NK-92 treated with Interleukin-12 subunit alpha and Interleukin-12 subunit beta, amount 100 ng/mL, for 24 hours (cell line): ENCODE measurements around the gene GRPEL2.

Source experiments
- DNase-seq: peaks from one replicate; lab custom pipeline; 2025; lab: John Stamatoyannopoulos, UW

The GRPEL2 gene

DNA sequence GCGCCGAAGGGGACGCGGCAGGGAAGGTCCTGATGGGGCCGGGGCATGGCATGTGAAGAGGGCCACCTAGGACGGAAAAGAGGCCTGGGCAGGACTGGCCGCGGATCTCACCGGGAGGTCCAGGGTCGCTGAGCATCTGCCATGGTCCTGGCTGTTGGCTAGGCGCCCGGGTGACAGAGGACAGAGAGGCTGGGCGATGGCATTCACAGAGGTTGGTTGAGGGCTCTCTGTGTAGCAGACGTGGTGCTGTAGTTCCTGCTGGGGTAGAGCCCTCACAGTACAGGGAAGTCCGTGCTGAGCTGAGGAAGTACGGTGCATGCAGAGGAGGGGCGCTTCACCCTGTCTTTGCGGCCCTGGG is 13.0 kb downstream of the GRPEL2 start:
- DNase-seq = peak; percentile 49

- DNase-seq = no peak
Measured at GRCh38 chr5:149358868-149359495, 13.7 kb downstream of the GRPEL2 start.

DNA sequence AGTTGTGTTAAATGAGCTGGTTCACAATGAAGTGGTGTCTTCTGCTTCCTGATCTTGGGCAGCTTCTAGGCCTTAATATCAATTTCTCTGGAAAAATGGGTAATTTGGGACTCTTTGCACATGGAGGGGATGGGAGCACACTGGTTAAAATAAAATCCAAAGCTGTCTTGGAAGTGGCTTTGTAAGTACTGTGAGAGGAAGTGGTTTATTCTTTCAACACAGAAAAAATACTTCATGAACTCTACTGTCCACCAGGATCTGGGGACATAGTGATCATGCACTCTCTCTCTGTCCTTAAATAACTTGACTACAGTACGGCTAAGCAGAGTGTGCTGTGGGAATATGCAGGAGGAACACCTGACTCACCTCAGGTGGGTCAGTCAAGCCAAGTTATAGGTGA is 15.0 kb downstream of the GRPEL2 start:
- no peak for DNase-seq

GRCh38 chr5:149362541-149362940 is 17.2 kb downstream of the GRPEL2 start:
- no peak for DNase-seq

DNA sequence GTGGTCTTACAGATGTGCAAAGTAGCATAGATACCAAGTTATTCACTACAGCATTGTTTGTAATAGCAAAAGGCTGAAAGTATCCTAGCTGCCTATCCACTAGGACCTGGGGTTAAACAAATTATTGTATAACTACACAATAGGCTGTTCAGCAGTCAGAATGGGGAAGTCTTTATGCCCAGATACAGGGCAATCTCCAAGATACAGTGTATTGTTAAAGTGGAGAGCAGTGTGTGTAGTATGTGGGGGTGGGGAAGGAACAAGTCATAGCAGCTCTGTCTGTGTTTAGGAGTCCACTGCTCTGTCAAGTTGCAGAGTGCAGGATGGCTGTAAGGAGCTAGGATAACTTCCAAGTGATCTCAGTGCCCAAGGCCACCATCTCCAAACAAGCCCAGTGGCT is 18.1 kb downstream of the GRPEL2 start:
- no peak for DNase-seq

DNA sequence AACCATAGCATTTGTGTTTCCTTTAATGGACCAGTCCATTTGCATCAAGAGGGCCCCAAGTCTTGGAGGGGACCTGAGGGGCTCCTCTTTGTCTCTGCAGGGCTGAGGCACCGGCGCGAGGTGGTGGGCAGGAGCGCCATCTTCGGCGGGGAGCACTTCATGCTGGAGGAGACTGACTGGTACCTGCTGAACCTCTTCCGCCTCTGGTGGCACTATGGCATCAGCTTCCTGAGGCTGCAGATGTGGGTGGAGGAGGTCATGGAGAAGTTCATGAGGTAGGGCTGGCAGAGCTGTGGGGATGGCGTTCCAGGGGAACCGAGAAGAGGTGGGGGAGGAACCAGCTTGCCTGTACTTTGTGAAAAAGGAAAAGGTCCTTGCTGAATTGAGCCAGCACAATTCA is 18.6 kb downstream of the GRPEL2 start:
- no peak for DNase-seq

DNA sequence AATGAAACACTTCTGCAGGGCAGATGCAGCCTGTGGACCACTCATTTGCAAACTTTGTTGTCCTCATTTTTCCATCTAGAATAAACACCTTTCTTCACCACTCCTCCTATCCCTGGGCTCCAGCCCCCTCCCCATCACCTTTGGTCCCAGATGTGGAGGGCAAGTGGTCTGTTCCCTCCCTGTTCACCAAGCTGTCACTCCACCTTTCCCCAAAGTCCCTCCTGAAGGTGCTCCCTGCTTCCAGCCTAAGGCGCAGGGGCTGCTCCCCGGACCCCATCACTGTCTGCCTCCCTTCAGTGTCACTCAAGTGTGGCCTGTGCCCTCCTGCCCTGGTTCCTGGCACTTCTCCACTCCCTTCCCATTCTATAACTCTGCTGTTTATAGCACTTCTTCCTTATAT is 19.4 kb downstream of the GRPEL2 start:
- no peak for DNase-seq

DNA sequence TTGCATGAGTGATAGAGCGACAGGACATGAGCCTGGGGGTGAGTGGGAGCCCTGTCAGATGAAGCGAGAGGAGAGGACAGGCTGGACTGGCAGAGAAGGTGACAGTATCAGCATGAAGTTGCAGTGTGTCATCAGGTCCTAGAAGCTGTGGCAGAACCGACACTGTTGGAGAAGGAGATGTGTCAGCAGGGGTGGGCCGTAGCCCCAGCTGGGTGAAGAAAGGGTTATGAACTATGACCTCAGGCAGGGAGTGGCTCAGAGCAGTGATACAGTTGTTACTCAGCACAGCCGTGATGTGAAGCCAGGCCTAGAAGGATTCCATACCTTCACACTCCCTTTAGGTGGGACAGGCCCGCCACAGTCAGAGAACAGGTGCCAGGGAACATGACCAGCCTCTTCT is 20.1 kb downstream of the GRPEL2 start:
- DNase-seq = no peak

GRCh38 chr5:149366169-149366729 is 20.9 kb downstream of the GRPEL2 start:
- no peak for DNase-seq

DNA sequence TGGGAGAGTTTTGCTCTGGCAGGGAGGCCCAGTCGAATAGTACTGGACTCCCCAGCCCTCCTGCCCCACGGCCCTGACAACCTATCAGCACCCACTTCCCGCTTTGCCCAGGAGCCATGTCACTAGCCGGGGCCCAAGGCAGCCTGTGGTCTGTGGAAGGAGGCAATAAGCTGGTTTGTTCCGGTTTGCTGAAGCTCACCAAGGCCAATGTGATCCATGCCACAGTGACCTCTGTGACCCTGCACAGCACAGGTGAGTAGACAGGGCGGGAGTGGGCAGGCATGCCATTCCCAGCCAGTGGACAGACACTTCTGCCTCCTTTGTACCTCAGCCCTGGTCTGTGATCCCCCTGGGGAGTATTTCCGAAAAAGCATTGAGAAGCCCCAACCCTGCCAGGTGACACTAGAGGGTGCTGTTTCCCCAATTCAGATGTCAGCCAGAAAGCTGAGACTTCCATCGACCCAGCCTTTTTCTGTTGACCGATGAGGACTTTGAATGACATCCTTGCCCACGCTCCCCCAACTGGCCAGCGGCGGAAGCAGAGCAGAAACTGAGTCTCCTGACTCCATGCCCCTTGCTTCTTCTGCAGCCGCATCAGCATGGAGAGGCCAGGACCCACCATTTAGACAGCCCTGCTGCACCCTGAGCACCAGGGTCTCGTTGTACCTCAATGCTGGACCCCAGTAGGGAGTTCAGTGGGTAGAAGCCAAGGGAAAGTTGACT is 22.1 kb downstream of the GRPEL2 start:
- peak; percentile 15 for DNase-seq

GRCh38 chr5:149367972-149368645 is 22.8 kb downstream of the GRPEL2 start:
- DNase-seq = no peak

DNA sequence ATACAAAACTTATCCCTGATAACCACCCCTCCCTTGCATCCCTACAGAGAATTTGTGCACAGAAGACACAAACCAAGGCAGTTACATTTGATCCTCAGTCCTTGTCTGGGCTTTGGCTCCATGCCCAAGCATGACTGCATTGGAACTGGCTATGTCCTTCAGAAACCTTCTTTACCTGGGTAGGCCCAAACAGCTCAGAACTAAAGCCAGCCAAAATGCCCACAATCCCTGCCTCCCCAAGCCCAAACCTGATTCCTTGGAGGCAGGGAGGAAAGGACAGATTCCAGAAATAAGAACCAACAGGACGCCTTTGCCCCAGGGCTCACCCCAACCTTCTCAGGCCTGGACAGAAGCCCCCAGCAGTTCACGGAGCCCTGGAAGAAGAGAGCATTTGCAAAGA is 25.6 kb downstream of the GRPEL2 start:
- DNase-seq = no peak

DNA sequence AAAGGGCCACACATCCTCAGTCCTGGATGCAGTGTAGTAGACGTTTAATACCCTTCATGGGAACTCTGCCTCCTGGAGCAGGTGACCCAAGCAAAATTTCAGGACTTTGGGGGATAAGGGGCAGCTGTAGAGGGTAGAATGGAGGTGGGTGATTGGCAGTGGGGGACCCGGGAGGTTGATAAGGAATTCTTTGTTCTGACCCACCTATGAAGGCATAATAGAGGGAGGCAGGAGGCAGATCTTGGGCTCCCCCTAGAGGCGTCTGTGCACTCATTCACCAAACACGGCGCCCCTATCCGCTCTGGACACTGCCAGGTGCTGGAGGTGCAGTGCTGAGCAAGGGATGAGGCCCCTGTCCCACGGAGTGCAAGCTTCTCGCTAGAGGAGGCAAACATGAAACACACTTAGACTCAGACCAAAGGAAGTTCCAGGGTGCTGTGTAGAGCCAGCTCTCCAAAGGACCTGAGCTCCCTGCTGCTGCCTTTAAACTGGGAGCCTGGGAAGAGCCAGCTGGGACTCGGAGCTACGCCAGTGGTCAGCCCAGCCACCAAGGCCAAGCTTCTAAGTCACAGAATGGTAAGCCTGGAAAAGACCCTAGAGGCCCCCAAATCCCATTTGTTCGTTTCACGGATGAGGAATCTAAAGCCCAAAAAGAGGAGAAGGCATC is 26.1 kb downstream of the GRPEL2 start:
- DNase-seq = peak; percentile 29

GRCh38 chr5:149372076-149372795 is 26.9 kb downstream of the GRPEL2 start:
- no peak for DNase-seq

DNA sequence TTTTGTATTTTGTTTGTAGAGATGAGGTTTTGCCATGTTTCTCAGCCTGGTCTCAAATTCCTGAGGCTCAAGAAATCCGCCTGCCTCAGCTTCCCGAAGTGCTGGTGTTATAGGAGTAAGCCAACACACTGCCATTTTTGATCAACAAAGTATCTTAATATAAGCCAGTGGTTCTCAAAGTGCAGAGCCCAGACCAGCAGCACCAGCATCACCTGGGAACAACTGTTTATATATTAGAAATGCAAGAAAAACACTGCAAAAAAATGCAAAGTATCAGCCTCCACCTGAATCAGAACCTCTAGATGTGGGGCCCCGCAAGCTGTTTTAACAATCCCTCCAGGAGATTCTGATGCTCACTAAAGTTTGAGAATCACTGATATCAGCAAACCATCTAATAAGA is 27.6 kb downstream of the GRPEL2 start:
- no peak for DNase-seq

DNA sequence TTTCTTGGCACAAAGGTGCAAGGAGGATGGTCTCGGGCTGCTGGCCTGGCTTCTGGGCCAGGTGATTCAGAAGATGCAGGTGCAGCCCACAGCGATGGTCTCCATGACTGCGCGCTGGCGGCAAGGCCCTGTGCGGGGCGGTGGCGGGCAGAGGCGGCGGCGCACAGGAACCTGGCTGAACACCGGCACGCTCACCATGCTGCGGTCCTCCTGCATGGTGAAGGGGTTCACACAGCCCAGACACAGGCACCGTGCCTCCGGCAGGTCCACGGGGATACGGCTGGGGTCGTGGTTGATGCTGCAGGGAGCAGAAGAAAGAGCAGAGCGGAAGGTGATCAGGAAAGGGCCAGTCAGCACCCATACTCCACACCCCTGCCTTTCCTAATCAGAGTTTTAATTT is 29.0 kb downstream of the GRPEL2 start:
- DNase-seq = no peak

DNA sequence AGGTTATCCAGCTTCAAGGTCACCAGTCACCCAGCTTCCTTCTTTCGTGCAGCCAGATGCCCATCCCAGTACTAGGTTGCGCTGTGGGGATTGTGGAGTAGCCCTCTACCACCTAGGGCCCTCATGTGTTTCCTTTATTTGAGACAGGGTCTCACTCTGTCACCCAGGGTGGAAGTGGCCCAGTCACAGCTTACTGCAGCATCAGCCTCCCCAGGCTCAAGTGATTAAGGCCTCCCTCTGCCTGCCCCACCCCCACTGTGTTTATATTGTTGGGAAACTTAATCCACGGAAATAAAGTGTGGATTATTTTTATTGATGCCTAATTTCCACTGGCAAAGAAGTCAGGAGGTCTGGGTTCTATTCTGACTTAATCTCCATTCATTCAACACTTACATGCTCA is 29.5 kb downstream of the GRPEL2 start:
- DNase-seq = no peak

- DNase-seq = no peak
Measured at GRCh38 chr5:149375434-149375833, 30.1 kb downstream of the GRPEL2 start.

- no peak for DNase-seq
Measured at GRCh38 chr5:149376104-149376503, 30.8 kb downstream of the GRPEL2 start.

GRCh38 chr5:149376711-149377447 is 31.6 kb downstream of the GRPEL2 start:
- no peak for DNase-seq

- no peak for DNase-seq
Measured at GRCh38 chr5:149378241-149378820, 33.0 kb downstream of the GRPEL2 start.
